GM18873 (cell line): ENCODE results near the gene JOSD1.

Source experiments
- ATAC-seq: cut with Tn5 transposase; IDR thresholded peaks from one replicate; pipeline ENCODE4 v1.9.1; 2021; ENCODE audit warnings: mild to moderate bottlenecking, moderate library complexity, moderate number of reproducible peaks; ENCODE audit not compliant: unreplicated experiment, low FRiP score

The JOSD1 gene

GRCh38 chr22:38638728-38639127 lies 62.0 kb downstream of the JOSD1 start:
- no peak for ATAC-seq

- no peak for ATAC-seq
Measured at GRCh38 chr22:38638216-38638615, 62.5 kb downstream of the JOSD1 start.
